ENCODE measurements around the gene SRSF3. TPM values are rescaled to one million over a fixed set of nuclear protein-coding genes. Genes with fewer than 3 reads are reported as not detected.
"Not testable (repeated sequence)": the region's sequence is repeated elsewhere in the genome, so short reads cannot be mapped to it uniquely, and the experiment has no call there.

The SRSF3 gene
- polyA plus RNA-seq, 1 donor (not counting 4 experiments of a cell fraction or from before 2014, with no cell fraction given), result 398 TPM

DNA sequence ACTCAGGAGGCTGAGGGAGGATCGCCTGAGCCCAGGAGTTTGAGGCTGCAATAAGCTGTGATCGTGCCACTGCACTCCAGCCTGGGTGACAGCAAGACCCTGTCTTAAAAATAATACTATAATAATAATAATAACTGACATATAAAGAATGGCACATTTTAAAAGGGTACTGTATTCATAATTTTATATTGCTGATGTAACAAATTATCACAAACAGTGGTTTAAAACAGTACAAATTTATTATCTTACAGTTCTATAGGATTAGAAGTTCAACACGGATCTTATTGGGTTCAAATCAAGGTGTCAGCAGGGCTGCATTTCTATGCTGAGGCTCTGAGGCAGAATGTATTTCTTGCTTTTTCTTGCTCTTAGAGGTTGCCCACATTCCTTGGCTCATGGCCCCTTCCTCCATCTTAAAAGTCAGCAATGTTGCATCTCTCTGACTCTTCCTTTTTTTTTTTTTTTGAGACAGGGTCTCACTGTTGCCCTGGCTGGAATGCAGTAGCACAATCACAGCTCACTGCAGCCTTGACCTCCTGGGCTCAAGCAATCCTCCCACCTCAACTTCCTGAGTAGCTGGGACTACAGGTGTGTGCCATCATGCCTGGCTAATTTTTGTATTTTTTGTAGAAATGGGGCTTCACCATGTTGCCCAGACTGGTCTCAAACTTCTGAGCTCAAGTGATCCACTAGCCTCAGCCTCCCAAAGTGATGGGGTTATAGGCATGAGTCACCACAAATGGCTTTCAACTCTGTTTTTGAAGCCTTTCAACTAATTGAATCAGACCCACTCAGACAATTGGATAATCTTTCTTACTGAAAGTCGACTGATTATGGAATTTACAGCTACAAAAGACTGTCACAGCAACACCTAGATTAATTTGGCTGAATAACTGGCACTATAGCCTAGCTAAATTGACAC is 22.8 kb upstream of the SRSF3 start:
- no peaks in the 10 kb centered on the region for H3K27me3 ChIP-seq (ENCODE audit: control insufficient read depth, extremely low read depth, insufficient read depth, low read length)
- H3K79me2 ChIP-seq (ENCODE audit: control insufficient read depth, insufficient read depth, low read length), result no peaks in the 10 kb centered on the region
- no peaks in the 10 kb centered on the region for H3K36me3 ChIP-seq (ENCODE audit: control insufficient read depth in 2 of 2, extremely low read depth in 1 of 2, insufficient read depth in 2 of 2, low read length in 2 of 2)
- no peak overlapping the region for H3K27ac ChIP-seq (ENCODE audit: control insufficient read depth, insufficient read depth, low read length)
- DNase-seq (ENCODE audit: low read depth, low spot score) (no peak), FAIRE-seq (no peak)
- H3K9me1 ChIP-seq (ENCODE audit: control insufficient read depth, extremely low read depth, insufficient read depth, low read length), result no peaks in the 10 kb centered on the region
- H3K9me3 ChIP-seq (ENCODE audit: control insufficient read depth, low read depth, low read length), result no peaks in the 10 kb centered on the region
- H3K4me1 ChIP-seq (ENCODE audit: control insufficient read depth, extremely low read depth, insufficient read depth, low read length), result no peaks in the 10 kb centered on the region
- no peak overlapping the region for H3K9ac ChIP-seq (ENCODE audit: control insufficient read depth, extremely low read depth, insufficient read depth, low read length)
- no peak overlapping the region for H3K4me2 ChIP-seq (ENCODE audit: control insufficient read depth, extremely low read depth, insufficient read depth, low read depth, low read length)
- no peak overlapping the region for H3K4me3 ChIP-seq (ENCODE audit: control insufficient read depth in 2 of 3, extremely low read depth in 1 of 3, insufficient read depth in 2 of 3, low read depth in 1 of 3, low read length in 3 of 3)
- dilution Hi-C loops (cut with MboI; ENCODE audit: extremely low pct_ligation_motif_present, low sequenced_read_pairs), result no loop called here
- TF ChIP-seq CTCF (optimal IDR thresholded peaks at IDR 0.05 in 1 of 3, IDR thresholded peaks at IDR 0.05 in 1 of 3, conservative IDR thresholded peaks at IDR 0.05 in 1 of 3; ENCODE audit: extremely low read depth in 1 of 3, insufficient read depth in 2 of 3, low read length in 3 of 3), result no peak
- no peak overlapping the region for H2AFZ ChIP-seq (ENCODE audit: control insufficient read depth, low read length)
- no peaks in the 10 kb centered on the region for H4K20me1 ChIP-seq (ENCODE audit: control insufficient read depth, extremely low read depth, insufficient read depth, low read length)

GRCh38 chr6:36572353-36573311 is 21.5 kb upstream of the SRSF3 start:
- H3K27me3 ChIP-seq (ENCODE audit: control insufficient read depth, extremely low read depth, insufficient read depth, low read length); H3K9me3 ChIP-seq (ENCODE audit: control insufficient read depth, low read depth, low read length); H3K4me2 ChIP-seq (ENCODE audit: control insufficient read depth, extremely low read depth, insufficient read depth, low read depth, low read length); H4K20me1 ChIP-seq (ENCODE audit: control insufficient read depth, extremely low read depth, insufficient read depth, low read length); H3K36me3 ChIP-seq (ENCODE audit: control insufficient read depth in 2 of 2, extremely low read depth in 1 of 2, insufficient read depth in 2 of 2, low read length in 2 of 2); H3K27ac ChIP-seq (ENCODE audit: control insufficient read depth, insufficient read depth, low read length); dilution Hi-C loops (cut with MboI; ENCODE audit: extremely low pct_ligation_motif_present, low sequenced_read_pairs); DNase-seq (ENCODE audit: low read depth, low spot score); H2AFZ ChIP-seq (ENCODE audit: control insufficient read depth, low read length); H3K79me2 ChIP-seq (ENCODE audit: control insufficient read depth, insufficient read depth, low read length); FAIRE-seq; H3K9ac ChIP-seq (ENCODE audit: control insufficient read depth, extremely low read depth, insufficient read depth, low read length); H3K4me3 ChIP-seq (ENCODE audit: control insufficient read depth in 2 of 3, extremely low read depth in 1 of 3, insufficient read depth in 2 of 3, low read depth in 1 of 3, low read length in 3 of 3); H3K9me1 ChIP-seq (ENCODE audit: control insufficient read depth, extremely low read depth, insufficient read depth, low read length); H3K4me1 ChIP-seq (ENCODE audit: control insufficient read depth, extremely low read depth, insufficient read depth, low read length): not testable (repeated sequence)

All from keratinocyte (primary cell).